GM23338 (cell line): ENCODE data around the gene PRRG3. TPM values are rescaled to one million over a fixed set of nuclear protein-coding genes. Genes with fewer than 3 reads are reported as not detected.

ENCODE experiments used
- ATAC-seq: fragments of 200-7000 bp; cut with Tn5 transposase; 3 replicates; pipeline ENCODE4 v1.9.1; 2020
- DNase-seq: peaks from one replicate; pipeline ENCODE4 v3.0.0-alpha.2; 2015; ENCODE audit warnings: low spot score
- H2AFZ ChIP-seq: fragments of 200-600 bp; sonication (generic); 2 replicates; pipeline ENCODE4 v1.8.0; 2016; ENCODE audit warnings: antibody characterized with exemption, mild to moderate bottlenecking, moderate library complexity
- H3F3A ChIP-seq: fragments of 200-600 bp; sonication (generic); replicated peaks from 2 replicates; pipeline ENCODE4 v1.8.0; 2017; ENCODE audit warnings: antibody characterized with exemption, mixed run types, low read depth
- H3K27ac ChIP-seq: fragments of 200-600 bp; sonication (generic); 2 replicates; pipeline ENCODE4 v1.6.1; 2016; ENCODE audit warnings: low read depth
- H3K27me3 ChIP-seq: fragments of 200-600 bp; sonication (generic); 2 replicates; pipeline ENCODE4 v1.8.0; 2016; ENCODE audit warnings: mild to moderate bottlenecking, mixed run types, moderate library complexity; ENCODE audit not compliant: insufficient read depth
- H3K36me3 ChIP-seq: fragments of 200-600 bp; sonication (generic); 2 replicates; pipeline ENCODE4 v1.8.0; 2016; ENCODE audit warnings: mild to moderate bottlenecking; ENCODE audit not compliant: insufficient read depth
- H3K4me1 ChIP-seq: fragments of 200-600 bp; sonication (generic); 2 replicates; pipeline ENCODE4 v1.8.0; 2016; ENCODE audit warnings: mild to moderate bottlenecking, moderate library complexity; ENCODE audit not compliant: insufficient read depth
- H3K4me2 ChIP-seq: fragments of 200-600 bp; sonication (generic); 2 replicates; pipeline ENCODE4 v1.7.1; 2017; ENCODE audit warnings: mixed run types
- H3K4me3 ChIP-seq: fragments of 200-600 bp; sonication (generic); 2 replicates; pipeline ENCODE4 v1.6.1; 2016; ENCODE audit warnings: mixed run types
- H3K79me2 ChIP-seq: fragments of 200-600 bp; sonication (generic); replicated peaks from 2 replicates; pipeline ENCODE4 v1.8.0; 2017; ENCODE audit warnings: mild to moderate bottlenecking; ENCODE audit not compliant: insufficient read depth
- H3K9me2 ChIP-seq: fragments of 200-600 bp; sonication (generic); 2 replicates; pipeline ENCODE4 v1.8.0; 2017; ENCODE audit not compliant: insufficient read depth
- H4K20me1 ChIP-seq: fragments of 200-600 bp; sonication (generic); replicated peaks from 2 replicates; pipeline ENCODE4 v1.8.0; 2017; ENCODE audit warnings: mild to moderate bottlenecking; ENCODE audit not compliant: insufficient read depth
- H3K27ac Mint-ChIP-seq: 2 replicates; pipeline ENCODE4 v1.8.0; 2020; ENCODE audit warnings: inconsistent platforms, mild to moderate bottlenecking, moderate library complexity, mixed read lengths
- H3K27me3 Mint-ChIP-seq: 3 replicates; pipeline ENCODE4 v1.8.0; 2022; ENCODE audit warnings: low read depth, mild to moderate bottlenecking, moderate library complexity, mixed read lengths, inconsistent platforms; ENCODE audit not compliant: insufficient read depth, poor library complexity
- H3K36me3 Mint-ChIP-seq: 3 replicates; pipeline ENCODE4 v1.8.0; 2021; ENCODE audit warnings: low read depth, mild to moderate bottlenecking, inconsistent platforms, moderate library complexity, mixed read lengths
- H3K4me1 Mint-ChIP-seq: 3 replicates; pipeline ENCODE4 v1.8.0; 2020; ENCODE audit warnings: mild to moderate bottlenecking, inconsistent platforms, mixed read lengths
- H3K4me3 Mint-ChIP-seq: 3 replicates; pipeline ENCODE4 v1.8.0; 2021; ENCODE audit warnings: moderate library complexity, mild to moderate bottlenecking, inconsistent platforms, mixed read lengths
- H3K9me3 Mint-ChIP-seq: 3 replicates; pipeline ENCODE4 v1.8.0; 2020; ENCODE audit warnings: moderate library complexity, mild to moderate bottlenecking, inconsistent platforms, mixed read lengths
- CREB1 ChIP-seq: fragments of 250-450 bp; sonication (Bioruptor Pico); IDR thresholded peaks from 2 replicates; pipeline ENCODE4 v1.5.0; 2020; ENCODE audit warnings: low read depth, mild to moderate bottlenecking, moderate library complexity
- EZH2 ChIP-seq: fragments of 200-600 bp; sonication (generic); IDR thresholded peaks from one replicate; pipeline ENCODE4 v1.8.0; 2017; ENCODE audit warnings: antibody characterized with exemption, mild to moderate bottlenecking, low read depth; ENCODE audit not compliant: unreplicated experiment
- EZH2phosphoT487 ChIP-seq: fragments of 200-600 bp; sonication (generic); IDR thresholded peaks from one replicate; pipeline ENCODE4 v1.8.1; 2018; ENCODE audit warnings: antibody characterized with exemption; ENCODE audit not compliant: unreplicated experiment
- JUNB ChIP-seq: IDR thresholded peaks from one replicate; pipeline ENCODE4 v1.6.1; 2016; ENCODE audit warnings: antibody characterized with exemption; ENCODE audit not compliant: unreplicated experiment
- NANOG ChIP-seq: IDR thresholded peaks from 2 replicates; pipeline ENCODE4 v1.6.1; 2016; ENCODE audit warnings: antibody characterized with exemption, borderline replicate concordance
- POLR2AphosphoS5 ChIP-seq: IDR thresholded peaks from 2 replicates; pipeline ENCODE4 v1.6.1; 2016; ENCODE audit warnings: antibody characterized with exemption, low read depth
- STAT1 ChIP-seq: IDR thresholded peaks from one replicate; pipeline ENCODE4 v1.6.1; 2016; ENCODE audit warnings: antibody characterized with exemption; ENCODE audit not compliant: unreplicated experiment
- ZNF114 ChIP-seq: fragments of 250-450 bp; sonication (Bioruptor Pico); IDR thresholded peaks from 2 replicates; pipeline ENCODE4 v1.5.0; 2020; ENCODE audit warnings: mild to moderate bottlenecking, moderate library complexity
- ZNF331 ChIP-seq: fragments of 250-450 bp; sonication (Bioruptor Pico); IDR thresholded peaks from 2 replicates; pipeline ENCODE4 v1.5.0; 2020; ENCODE audit warnings: low read depth, mild to moderate bottlenecking, moderate library complexity
- polyA plus RNA-seq: library from polyadenylated mRNA; unstranded; fragments of >200 nt; fragmentation: Nextera tagmentation; extraction: Ambion mirVana; gene quantifications from 2 replicates; pipeline ENCODE4 v1.2.1, GENCODE V29; 2016
- total RNA-seq: library from RNA; depleted of rRNA; stranded (reverse); fragments of >200 nt; shearing (Covaris generic); gene quantifications from 2 replicates; pipeline ENCODE4 v1.2.3, GENCODE V29; 2014
- TF ChIP-seq, protein P1 (sequence below): IDR thresholded peaks from one replicate; pipeline ENCODE4 v1.6.1; 2018; ENCODE audit warnings: antibody characterized with exemption; ENCODE audit not compliant: unreplicated experiment
- TF ChIP-seq, protein P2 (sequence below): IDR thresholded peaks from 2 replicates; pipeline ENCODE4 v1.6.1; 2016; ENCODE audit warnings: antibody characterized with exemption
- TF ChIP-seq, protein P3 (sequence below): fragments of 250-450 bp; sonication (Bioruptor Pico); IDR thresholded peaks from 2 replicates; pipeline ENCODE4 v1.5.0; 2020; ENCODE audit warnings: mild to moderate bottlenecking, moderate library complexity
- TF ChIP-seq, protein P4 (sequence below), 2 experiments: fragments of 200-600 bp in 1 of 2; sonication (generic) in 1 of 2; conservative IDR thresholded peaks; 2 replicates each; pipeline versions ENCODE4 v1.5.1 to v1.6.1; 2016 to 2017; ENCODE audit warnings: antibody characterized with exemption in 2 of 2, low read depth in 2 of 2, mild to moderate bottlenecking in 2 of 2, moderate library complexity in 1 of 2

Gene PRRG3
- total and polyA plus RNA-seq, 2 experiments from 2014 or later: 5.0 to 10.6 TPM

DNA sequence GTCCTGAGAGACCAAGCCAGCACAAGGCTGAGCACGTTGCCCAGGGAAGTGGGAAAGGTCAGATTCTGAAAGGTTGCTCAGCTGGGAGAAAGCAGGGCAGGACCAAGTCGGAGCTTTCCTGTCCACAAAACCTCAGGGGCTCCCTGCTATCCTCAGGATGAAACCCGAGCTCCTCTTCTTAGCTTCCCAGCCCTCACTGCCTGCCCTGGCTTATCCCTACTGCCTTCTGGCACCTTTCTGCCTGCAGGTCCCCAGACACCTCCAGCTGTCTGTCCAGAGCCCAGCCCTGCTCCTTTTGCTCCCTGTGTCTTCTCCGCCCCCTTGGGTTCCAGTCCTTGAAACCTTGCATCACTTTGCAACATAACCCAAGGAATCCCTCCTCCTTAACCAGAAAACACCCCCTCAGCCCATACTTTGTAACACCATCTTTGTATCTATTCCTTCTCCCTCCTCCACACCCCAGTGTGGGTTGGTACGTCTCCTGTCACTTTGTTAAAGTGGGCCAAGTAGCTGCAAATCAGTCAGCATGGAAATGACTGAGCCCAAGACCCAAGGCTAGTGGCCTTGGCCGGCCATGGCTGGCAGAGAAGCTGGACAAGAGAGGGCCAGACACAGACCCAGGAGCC is 20.0 kb upstream of the PRRG3 start:
- H3K79me2 ChIP-seq: no peaks in the 10 kb centered on the region
- no peaks in the 10 kb centered on the region for H4K20me1 ChIP-seq
- Mint-ChIP-seq H3K9me3 (no peaks in the 10 kb centered on the region), H3K4me3 (no peak overlapping the region), H3K27me3 (no peaks in the 10 kb centered on the region), H3K4me1 (peaks cover 4% of the 10 kb centered on the region; the same call in 2 of the 3 replicates), H3K36me3 (no peaks in the 10 kb centered on the region), H3K27ac (no peak overlapping the region)
- no peaks in the 10 kb centered on the region for H3K9me2 ChIP-seq
- H3K27me3 ChIP-seq: no peaks in the 10 kb centered on the region
- DNase-seq: peak; percentile 8
- peak; percentile 73 for ATAC-seq
- TF ChIP-seq EZH2 (no peak), POLR2AphosphoS5 (no peak), CREB1 (CRISPR knock-in tag) (no peak), EZH2phosphoT487 (no peak), ZNF114 (CRISPR knock-in tag) (no peak), NANOG (no peak), ZNF331 (CRISPR knock-in tag) (no peak), STAT1 (no peak), JUNB (no peak)
- TF ChIP-seq, protein P1, sequence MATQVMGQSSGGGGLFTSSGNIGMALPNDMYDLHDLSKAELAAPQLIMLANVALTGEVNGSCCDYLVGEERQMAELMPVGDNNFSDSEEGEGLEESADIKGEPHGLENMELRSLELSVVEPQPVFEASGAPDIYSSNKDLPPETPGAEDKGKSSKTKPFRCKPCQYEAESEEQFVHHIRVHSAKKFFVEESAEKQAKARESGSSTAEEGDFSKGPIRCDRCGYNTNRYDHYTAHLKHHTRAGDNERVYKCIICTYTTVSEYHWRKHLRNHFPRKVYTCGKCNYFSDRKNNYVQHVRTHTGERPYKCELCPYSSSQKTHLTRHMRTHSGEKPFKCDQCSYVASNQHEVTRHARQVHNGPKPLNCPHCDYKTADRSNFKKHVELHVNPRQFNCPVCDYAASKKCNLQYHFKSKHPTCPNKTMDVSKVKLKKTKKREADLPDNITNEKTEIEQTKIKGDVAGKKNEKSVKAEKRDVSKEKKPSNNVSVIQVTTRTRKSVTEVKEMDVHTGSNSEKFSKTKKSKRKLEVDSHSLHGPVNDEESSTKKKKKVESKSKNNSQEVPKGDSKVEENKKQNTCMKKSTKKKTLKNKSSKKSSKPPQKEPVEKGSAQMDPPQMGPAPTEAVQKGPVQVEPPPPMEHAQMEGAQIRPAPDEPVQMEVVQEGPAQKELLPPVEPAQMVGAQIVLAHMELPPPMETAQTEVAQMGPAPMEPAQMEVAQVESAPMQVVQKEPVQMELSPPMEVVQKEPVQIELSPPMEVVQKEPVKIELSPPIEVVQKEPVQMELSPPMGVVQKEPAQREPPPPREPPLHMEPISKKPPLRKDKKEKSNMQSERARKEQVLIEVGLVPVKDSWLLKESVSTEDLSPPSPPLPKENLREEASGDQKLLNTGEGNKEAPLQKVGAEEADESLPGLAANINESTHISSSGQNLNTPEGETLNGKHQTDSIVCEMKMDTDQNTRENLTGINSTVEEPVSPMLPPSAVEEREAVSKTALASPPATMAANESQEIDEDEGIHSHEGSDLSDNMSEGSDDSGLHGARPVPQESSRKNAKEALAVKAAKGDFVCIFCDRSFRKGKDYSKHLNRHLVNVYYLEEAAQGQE: no peak
- TF ChIP-seq, protein P2, sequence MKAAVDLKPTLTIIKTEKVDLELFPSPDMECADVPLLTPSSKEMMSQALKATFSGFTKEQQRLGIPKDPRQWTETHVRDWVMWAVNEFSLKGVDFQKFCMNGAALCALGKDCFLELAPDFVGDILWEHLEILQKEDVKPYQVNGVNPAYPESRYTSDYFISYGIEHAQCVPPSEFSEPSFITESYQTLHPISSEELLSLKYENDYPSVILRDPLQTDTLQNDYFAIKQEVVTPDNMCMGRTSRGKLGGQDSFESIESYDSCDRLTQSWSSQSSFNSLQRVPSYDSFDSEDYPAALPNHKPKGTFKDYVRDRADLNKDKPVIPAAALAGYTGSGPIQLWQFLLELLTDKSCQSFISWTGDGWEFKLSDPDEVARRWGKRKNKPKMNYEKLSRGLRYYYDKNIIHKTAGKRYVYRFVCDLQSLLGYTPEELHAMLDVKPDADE: no peak
- TF ChIP-seq, protein P3, sequence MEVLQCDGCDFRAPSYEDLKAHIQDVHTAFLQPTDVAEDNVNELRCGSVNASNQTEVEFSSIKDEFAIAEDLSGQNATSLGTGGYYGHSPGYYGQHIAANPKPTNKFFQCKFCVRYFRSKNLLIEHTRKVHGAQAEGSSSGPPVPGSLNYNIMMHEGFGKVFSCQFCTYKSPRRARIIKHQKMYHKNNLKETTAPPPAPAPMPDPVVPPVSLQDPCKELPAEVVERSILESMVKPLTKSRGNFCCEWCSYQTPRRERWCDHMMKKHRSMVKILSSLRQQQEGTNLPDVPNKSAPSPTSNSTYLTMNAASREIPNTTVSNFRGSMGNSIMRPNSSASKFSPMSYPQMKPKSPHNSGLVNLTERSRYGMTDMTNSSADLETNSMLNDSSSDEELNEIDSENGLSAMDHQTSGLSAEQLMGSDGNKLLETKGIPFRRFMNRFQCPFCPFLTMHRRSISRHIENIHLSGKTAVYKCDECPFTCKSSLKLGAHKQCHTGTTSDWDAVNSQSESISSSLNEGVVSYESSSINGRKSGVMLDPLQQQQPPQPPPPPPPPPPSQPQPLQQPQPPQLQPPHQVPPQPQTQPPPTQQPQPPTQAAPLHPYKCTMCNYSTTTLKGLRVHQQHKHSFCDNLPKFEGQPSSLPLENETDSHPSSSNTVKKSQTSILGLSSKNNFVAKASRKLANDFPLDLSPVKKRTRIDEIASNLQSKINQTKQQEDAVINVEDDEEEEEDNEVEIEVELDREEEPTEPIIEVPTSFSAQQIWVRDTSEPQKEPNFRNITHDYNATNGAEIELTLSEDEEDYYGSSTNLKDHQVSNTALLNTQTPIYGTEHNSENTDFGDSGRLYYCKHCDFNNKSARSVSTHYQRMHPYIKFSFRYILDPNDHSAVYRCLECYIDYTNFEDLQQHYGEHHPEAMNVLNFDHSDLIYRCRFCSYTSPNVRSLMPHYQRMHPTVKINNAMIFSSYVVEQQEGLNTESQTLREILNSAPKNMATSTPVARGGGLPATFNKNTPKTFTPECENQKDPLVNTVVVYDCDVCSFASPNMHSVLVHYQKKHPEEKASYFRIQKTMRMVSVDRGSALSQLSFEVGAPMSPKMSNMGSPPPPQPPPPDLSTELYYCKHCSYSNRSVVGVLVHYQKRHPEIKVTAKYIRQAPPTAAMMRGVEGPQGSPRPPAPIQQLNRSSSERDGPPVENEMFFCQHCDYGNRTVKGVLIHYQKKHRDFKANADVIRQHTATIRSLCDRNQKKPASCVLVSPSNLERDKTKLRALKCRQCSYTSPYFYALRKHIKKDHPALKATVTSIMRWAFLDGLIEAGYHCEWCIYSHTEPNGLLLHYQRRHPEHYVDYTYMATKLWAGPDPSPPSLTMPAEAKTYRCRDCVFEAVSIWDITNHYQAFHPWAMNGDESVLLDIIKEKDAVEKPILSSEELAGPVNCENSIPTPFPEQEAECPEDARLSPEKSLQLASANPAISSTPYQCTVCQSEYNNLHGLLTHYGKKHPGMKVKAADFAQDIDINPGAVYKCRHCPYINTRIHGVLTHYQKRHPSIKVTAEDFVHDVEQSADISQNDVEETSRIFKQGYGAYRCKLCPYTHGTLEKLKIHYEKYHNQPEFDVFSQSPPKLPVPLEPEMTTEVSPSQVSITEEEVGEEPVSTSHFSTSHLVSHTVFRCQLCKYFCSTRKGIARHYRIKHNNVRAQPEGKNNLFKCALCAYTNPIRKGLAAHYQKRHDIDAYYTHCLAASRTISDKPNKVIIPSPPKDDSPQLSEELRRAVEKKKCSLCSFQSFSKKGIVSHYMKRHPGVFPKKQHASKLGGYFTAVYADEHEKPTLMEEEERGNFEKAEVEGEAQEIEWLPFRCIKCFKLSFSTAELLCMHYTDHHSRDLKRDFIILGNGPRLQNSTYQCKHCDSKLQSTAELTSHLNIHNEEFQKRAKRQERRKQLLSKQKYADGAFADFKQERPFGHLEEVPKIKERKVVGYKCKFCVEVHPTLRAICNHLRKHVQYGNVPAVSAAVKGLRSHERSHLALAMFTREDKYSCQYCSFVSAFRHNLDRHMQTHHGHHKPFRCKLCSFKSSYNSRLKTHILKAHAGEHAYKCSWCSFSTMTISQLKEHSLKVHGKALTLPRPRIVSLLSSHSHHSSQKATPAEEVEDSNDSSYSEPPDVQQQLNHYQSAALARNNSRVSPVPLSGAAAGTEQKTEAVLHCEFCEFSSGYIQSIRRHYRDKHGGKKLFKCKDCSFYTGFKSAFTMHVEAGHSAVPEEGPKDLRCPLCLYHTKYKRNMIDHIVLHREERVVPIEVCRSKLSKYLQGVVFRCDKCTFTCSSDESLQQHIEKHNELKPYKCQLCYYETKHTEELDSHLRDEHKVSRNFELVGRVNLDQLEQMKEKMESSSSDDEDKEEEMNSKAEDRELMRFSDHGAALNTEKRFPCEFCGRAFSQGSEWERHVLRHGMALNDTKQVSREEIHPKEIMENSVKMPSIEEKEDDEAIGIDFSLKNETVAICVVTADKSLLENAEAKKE (CRISPR knock-in tag): no peak
- TF ChIP-seq, protein P4, sequence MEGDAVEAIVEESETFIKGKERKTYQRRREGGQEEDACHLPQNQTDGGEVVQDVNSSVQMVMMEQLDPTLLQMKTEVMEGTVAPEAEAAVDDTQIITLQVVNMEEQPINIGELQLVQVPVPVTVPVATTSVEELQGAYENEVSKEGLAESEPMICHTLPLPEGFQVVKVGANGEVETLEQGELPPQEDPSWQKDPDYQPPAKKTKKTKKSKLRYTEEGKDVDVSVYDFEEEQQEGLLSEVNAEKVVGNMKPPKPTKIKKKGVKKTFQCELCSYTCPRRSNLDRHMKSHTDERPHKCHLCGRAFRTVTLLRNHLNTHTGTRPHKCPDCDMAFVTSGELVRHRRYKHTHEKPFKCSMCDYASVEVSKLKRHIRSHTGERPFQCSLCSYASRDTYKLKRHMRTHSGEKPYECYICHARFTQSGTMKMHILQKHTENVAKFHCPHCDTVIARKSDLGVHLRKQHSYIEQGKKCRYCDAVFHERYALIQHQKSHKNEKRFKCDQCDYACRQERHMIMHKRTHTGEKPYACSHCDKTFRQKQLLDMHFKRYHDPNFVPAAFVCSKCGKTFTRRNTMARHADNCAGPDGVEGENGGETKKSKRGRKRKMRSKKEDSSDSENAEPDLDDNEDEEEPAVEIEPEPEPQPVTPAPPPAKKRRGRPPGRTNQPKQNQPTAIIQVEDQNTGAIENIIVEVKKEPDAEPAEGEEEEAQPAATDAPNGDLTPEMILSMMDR (conservative IDR thresholded peaks at IDR 0.05; ENCODE audit: low read depth in 2 of 2): no peak
- H3K4me2 ChIP-seq: no peak overlapping the region
- H3K4me3 ChIP-seq: no peak overlapping the region
- no peaks in the 10 kb centered on the region for H3K36me3 ChIP-seq
- no peaks in the 10 kb centered on the region for H3F3A ChIP-seq
- no peak overlapping the region for H2AFZ ChIP-seq
- H3K27ac ChIP-seq: no peak overlapping the region
- H3K4me1 ChIP-seq: no peaks in the 10 kb centered on the region
